Omental fat pad (tissue), 4 donors: ENCODE data around the gene DOLK. TPM values are rescaled to one million over a fixed set of nuclear protein-coding genes. Genes with fewer than 3 reads are reported as not detected.
"Not testable (repeated sequence)": the region's sequence is repeated elsewhere in the genome, so short reads cannot be mapped to it uniquely, and the experiment has no call there.

Experiments
- ATAC-seq: fragments of 150-250 bp; one replicate; pipeline ENCODE4 v1.9.1; 2016; ENCODE audit warnings: mild to moderate bottlenecking, moderate library complexity; ENCODE audit not compliant: low FRiP score
- DNase-seq: peaks from one replicate; pipeline ENCODE4 v3.0.0-alpha.2; 2019; ENCODE audit warnings: low spot score
- CTCF ChIP-seq, 3 donors: fragments of 450-650 bp; IDR thresholded peaks; one replicate each; pipeline ENCODE4 v1.5.1; 2016 to 2017; ENCODE audit warnings: antibody characterized with exemption in 3 of 3, mild to moderate bottlenecking in 3 of 3, moderate library complexity in 2 of 3
- total RNA-seq, 4 donors: library from RNA; depleted of rRNA; stranded (reverse); fragments of >200 nt; gene quantifications; one replicate each; pipeline ENCODE4 v1.1.0, GENCODE V29; 2016

Gene DOLK
- total RNA-seq, 4 donors from 2014 or later: 13.3 to 23.2 (median 17.7) TPM

- no peak for TF ChIP-seq CTCF (IDR thresholded peaks at IDR 0.05)
- ATAC-seq (no peak), DNase-seq (no peak)
These were observed 25.6 kb upstream of the DOLK start for GRCh38 chr9:128972956-128973355.

- no peak for TF ChIP-seq CTCF (IDR thresholded peaks at IDR 0.05)
- ATAC-seq (no peak), DNase-seq (no peak)
These were observed 22.1 kb upstream of the DOLK start for GRCh38 chr9:128969491-128969890.

GRCh38 chr9:128961403-128961802, 14.0 kb upstream of the DOLK start:
- ATAC-seq: not testable (repeated sequence)

GRCh38 chr9:128947277-128947526, 201 bp downstream of the DOLK start:
- no peak for TF ChIP-seq CTCF (IDR thresholded peaks at IDR 0.05)
- no peak for ATAC-seq
- DNase-seq: no peak

More at GRCh38 chr9:128961403-128961802, 14.0 kb upstream of the DOLK start:
- not testable (repeated sequence) for DNase-seq

- DNase-seq (no peak), ATAC-seq (no peak)
- TF ChIP-seq CTCF (IDR thresholded peaks at IDR 0.05): no peak
These were observed 679 bp downstream of the DOLK start for GRCh38 chr9:128946571-128947276.

GRCh38 chr9:128945798-128946501, 1.5 kb downstream of the DOLK start:
- no peak for DNase-seq
- no peak for TF ChIP-seq CTCF (IDR thresholded peaks at IDR 0.05)
- ATAC-seq: no peak

GRCh38 chr9:128944966-128945365, 2.4 kb downstream of the DOLK start:
- ATAC-seq, DNase-seq: not testable (repeated sequence)

GRCh38 chr9:128943832-128944620, 3.4 kb downstream of the DOLK start:
- no peak for ATAC-seq
- DNase-seq: no peak
- no peak for TF ChIP-seq CTCF (IDR thresholded peaks at IDR 0.05)
